Measurements from ENCODE around the gene FAM89A.

GRCh38 chr1:231045286-231045685 lies 5.2 kb upstream of the FAM89A start:
- TF ChIP-seq POLR2AphosphoS5 (IDR thresholded peaks at IDR 0.05; ENCODE audit: low read depth, low read length) (no peak), TAF1 (IDR thresholded peaks at IDR 0.05; ENCODE audit: borderline replicate concordance, insufficient read depth, low read length) (no peak)

All from PFSK-1 (cell line).